Trophoblast cell (in vitro differentiated cells and primary cell): ENCODE measurements around the gene OR4D11.

Experiments used
- DNase-seq, 2 donors: peaks; one replicate each; pipeline ENCODE4 v3.0.0-alpha.2; 2016
- H2AFZ ChIP-seq: 2 replicates; pipeline ENCODE4 v1.6.1; 2013; ENCODE audit warnings: low read length, moderate library complexity, mild to moderate bottlenecking; ENCODE audit not compliant: insufficient read depth, poor library complexity
- H2AK5ac ChIP-seq: 2 replicates; pipeline ENCODE4 v1.6.1; 2013; ENCODE audit warnings: mild to moderate bottlenecking, low read length
- H2BK120ac ChIP-seq: 2 replicates; pipeline ENCODE4 v1.6.1; 2013; ENCODE audit warnings: low read length, mild to moderate bottlenecking, moderate library complexity; ENCODE audit not compliant: insufficient read depth, poor library complexity
- H2BK12ac ChIP-seq: 2 replicates; pipeline ENCODE4 v1.6.1; 2013; ENCODE audit warnings: mild to moderate bottlenecking, low read length, moderate library complexity
- H2BK5ac ChIP-seq: 2 replicates; pipeline ENCODE4 v1.6.1; 2013; ENCODE audit warnings: low read length, low read depth, moderate library complexity, mild to moderate bottlenecking; ENCODE audit not compliant: poor library complexity
- H3K14ac ChIP-seq: 2 replicates; pipeline ENCODE4 v1.6.1; 2013; ENCODE audit warnings: mild to moderate bottlenecking, low read length
- H3K18ac ChIP-seq: 2 replicates; pipeline ENCODE4 v1.6.1; 2013; ENCODE audit warnings: mild to moderate bottlenecking, low read length
- H3K23ac ChIP-seq: 2 replicates; pipeline ENCODE4 v1.6.1; 2013; ENCODE audit warnings: low read length
- H3K27ac ChIP-seq: 2 replicates; pipeline ENCODE4 v1.5.1; 2013; ENCODE audit warnings: low read depth, mild to moderate bottlenecking, inconsistent platforms, low read length, moderate library complexity
- H3K27me3 ChIP-seq: 2 replicates; pipeline ENCODE4 v1.6.1; 2013; ENCODE audit warnings: inconsistent platforms, mild to moderate bottlenecking, low read length, moderate library complexity; ENCODE audit not compliant: insufficient read depth
- H3K36me3 ChIP-seq, 2 experiments: 1 replicate in 1 of 2; 2 replicates in 1 of 2; pipeline ENCODE4 v1.6.1; 2013; ENCODE audit warnings: low read length in 2 of 2, mild to moderate bottlenecking in 2 of 2, moderate library complexity in 1 of 2; ENCODE audit not compliant: insufficient read depth in 2 of 2, control insufficient read depth in 1 of 2
- H3K4ac ChIP-seq: 2 replicates; pipeline ENCODE4 v1.6.1; 2013; ENCODE audit warnings: low read depth, mild to moderate bottlenecking, low read length, moderate library complexity
- H3K4me1 ChIP-seq, 2 experiments: 1 replicate in 1 of 2; 2 replicates in 1 of 2; pipeline ENCODE4 v1.6.1; 2013; ENCODE audit warnings: low read length in 2 of 2, mild to moderate bottlenecking in 2 of 2, moderate library complexity in 1 of 2; ENCODE audit not compliant: insufficient read depth in 2 of 2, control insufficient read depth in 1 of 2
- H3K4me2 ChIP-seq: 2 replicates; pipeline ENCODE4 v1.6.1; 2013; ENCODE audit warnings: inconsistent platforms, mild to moderate bottlenecking, low read length, moderate library complexity
- H3K4me3 ChIP-seq: 2 replicates; pipeline ENCODE4 v1.5.1; 2013; ENCODE audit warnings: mild to moderate bottlenecking, low read depth, low read length, inconsistent platforms
- H3K79me1 ChIP-seq: one replicate; pipeline ENCODE4 v1.6.1; 2013; ENCODE audit warnings: low read length
- H3K79me2 ChIP-seq: 2 replicates; pipeline ENCODE4 v1.6.1; 2013; ENCODE audit warnings: low read length, mild to moderate bottlenecking; ENCODE audit not compliant: control insufficient read depth, insufficient read depth, poor library complexity
- H3K9ac ChIP-seq: 2 replicates; pipeline ENCODE4 v1.6.1; 2013; ENCODE audit warnings: mild to moderate bottlenecking, low read length
- H3K9me3 ChIP-seq: 2 replicates; pipeline ENCODE4 v1.6.1; 2013; ENCODE audit warnings: low read depth, mild to moderate bottlenecking, control low read depth, inconsistent platforms, low read length; ENCODE audit not compliant: insufficient read depth
- H4K12ac ChIP-seq: 2 replicates; pipeline ENCODE4 v1.6.1; 2013; ENCODE audit warnings: low read depth, mild to moderate bottlenecking, low read length, moderate library complexity
- H4K8ac ChIP-seq: 2 replicates; pipeline ENCODE4 v1.6.1; 2013; ENCODE audit warnings: low read depth, mild to moderate bottlenecking, low read length, moderate library complexity
- H4K91ac ChIP-seq: one replicate; pipeline ENCODE4 v1.6.1; 2013; ENCODE audit warnings: low read depth, mild to moderate bottlenecking, low read length, moderate library complexity
- WGBS: extraction: QIAGEN DNeasy Blood & Tissue Kit; methylation state at CpG from one replicate; pipeline ENCODE4 v1.1.7; 2013; ENCODE audit warnings: missing lambda C conversion rate; ENCODE audit not compliant: insufficient read length, insufficient coverage; ENCODE audit errors: extremely low coverage; 5-methylcytosine and 5-hydroxymethylcytosine counted together

The OR4D11 gene

GRCh38 chr11:59473015-59473414 lies 30.4 kb upstream of the OR4D11 start, which contains the start of gene OR4D10:
TSS of gene OR4D10 (plus strand) at chr11:59473315. CDS start at chr11:59477430, 4,115 bp downstream.
- Histone ChIP-seq H3K4me3 (no peak within 1 kb of the TSS), H3K36me3 (no peaks in the 10 kb centered on the region), H4K8ac (no peak within 1 kb of the TSS), H3K18ac (no peak within 1 kb of the TSS), H2AK5ac (no peak within 1 kb of the TSS), H3K9me3 (no peaks in the 10 kb centered on the region), H2BK12ac (no peak within 1 kb of the TSS), H3K79me2 (no peaks in the 10 kb centered on the region), H3K14ac (no peak within 1 kb of the TSS), H3K23ac (no peak within 1 kb of the TSS), H3K4ac (no peak within 1 kb of the TSS), H3K9ac (no peak within 1 kb of the TSS), H3K27ac (no peak within 1 kb of the TSS), H3K27me3 (no peaks in the 10 kb centered on the region), H2BK120ac (no peak within 1 kb of the TSS), H2BK5ac (no peak within 1 kb of the TSS), H2AFZ (no peak within 1 kb of the TSS), H3K4me2 (no peak within 1 kb of the TSS), H4K12ac (no peak within 1 kb of the TSS), H3K79me1 (no peaks in the 10 kb centered on the region), H3K4me1 (no peaks in the 10 kb centered on the region), H4K91ac (no peak within 1 kb of the TSS)
- no peak for DNase-seq

- H3K4ac ChIP-seq, result no peak overlapping the region
- no peaks in the 10 kb centered on the region for H3K36me3 ChIP-seq
- no peak overlapping the region for H3K4me2 ChIP-seq
- H2AK5ac ChIP-seq, result no peak overlapping the region
- WGBS, result no CpG with 5 or more reads among the region's 9 CpGs
- no peaks in the 10 kb centered on the region for H3K79me1 ChIP-seq
- H3K18ac ChIP-seq, result no peak overlapping the region
- H3K27ac ChIP-seq, result no peak overlapping the region
- no peaks in the 10 kb centered on the region for H3K27me3 ChIP-seq
- no peak overlapping the region for H3K9ac ChIP-seq
- no peak overlapping the region for H4K91ac ChIP-seq
- H3K4me1 ChIP-seq, result no peaks in the 10 kb centered on the region
- H3K4me3 ChIP-seq, result no peak overlapping the region
- H2BK5ac ChIP-seq, result no peak overlapping the region
- H3K79me2 ChIP-seq, result no peaks in the 10 kb centered on the region
- H3K23ac ChIP-seq, result no peak overlapping the region
- H2BK12ac ChIP-seq, result no peak overlapping the region
- no peak overlapping the region for H4K12ac ChIP-seq
- no peak overlapping the region for H2BK120ac ChIP-seq
- no peak for DNase-seq
- H4K8ac ChIP-seq, result no peak overlapping the region
- no peak overlapping the region for H3K14ac ChIP-seq
- H2AFZ ChIP-seq, result no peak overlapping the region
- no peaks in the 10 kb centered on the region for H3K9me3 ChIP-seq
Observed at GRCh38 chr11:59475176-59475575, 28.2 kb upstream of the OR4D11 start.

GRCh38 chr11:59479906-59480305 lies 23.5 kb upstream of the OR4D11 start:
- no peak overlapping the region for H2BK12ac ChIP-seq
- no peak overlapping the region for H4K8ac ChIP-seq
- H3K79me2 ChIP-seq, result no peaks in the 10 kb centered on the region
- no peak overlapping the region for H3K23ac ChIP-seq
- no peak overlapping the region for H3K18ac ChIP-seq
- no peak overlapping the region for H3K4me2 ChIP-seq
- H3K9ac ChIP-seq, result no peak overlapping the region
- no peaks in the 10 kb centered on the region for H3K79me1 ChIP-seq
- H3K14ac ChIP-seq, result no peak overlapping the region
- no peaks in the 10 kb centered on the region for H3K4me1 ChIP-seq
- no peak overlapping the region for H3K27ac ChIP-seq
- no peak overlapping the region for H4K91ac ChIP-seq
- H2AK5ac ChIP-seq, result no peak overlapping the region
- no peaks in the 10 kb centered on the region for H3K27me3 ChIP-seq
- H3K4ac ChIP-seq, result no peak overlapping the region
- H2AFZ ChIP-seq, result no peak overlapping the region
- no peak overlapping the region for H2BK5ac ChIP-seq
- no peak overlapping the region for H4K12ac ChIP-seq
- no peak for DNase-seq
- H2BK120ac ChIP-seq, result no peak overlapping the region
- no peak overlapping the region for H3K4me3 ChIP-seq
- H3K36me3 ChIP-seq, result no peaks in the 10 kb centered on the region
- no peaks in the 10 kb centered on the region for H3K9me3 ChIP-seq

- no peak overlapping the region for H2BK12ac ChIP-seq
- no peak overlapping the region for H2AFZ ChIP-seq
- H4K12ac ChIP-seq, result no peak overlapping the region
- H3K9me3 ChIP-seq, result no peaks in the 10 kb centered on the region
- H3K4ac ChIP-seq, result no peak overlapping the region
- no peak overlapping the region for H3K9ac ChIP-seq
- H3K18ac ChIP-seq, result no peak overlapping the region
- DNase-seq, result no peak
- no peak overlapping the region for H4K91ac ChIP-seq
- H3K36me3 ChIP-seq, result no peaks in the 10 kb centered on the region
- no peak overlapping the region for H2BK120ac ChIP-seq
- H3K27ac ChIP-seq, result no peak overlapping the region
- H3K14ac ChIP-seq, result no peak overlapping the region
- no peak overlapping the region for H3K4me2 ChIP-seq
- no peak overlapping the region for H3K23ac ChIP-seq
- WGBS, result no CpG with 5 or more reads among the region's 3 CpGs
- no peaks in the 10 kb centered on the region for H3K27me3 ChIP-seq
- H4K8ac ChIP-seq, result no peak overlapping the region
- no peak overlapping the region for H3K4me3 ChIP-seq
- no peaks in the 10 kb centered on the region for H3K79me2 ChIP-seq
- H2AK5ac ChIP-seq, result no peak overlapping the region
- H3K4me1 ChIP-seq, result no peaks in the 10 kb centered on the region
- H2BK5ac ChIP-seq, result no peak overlapping the region
- H3K79me1 ChIP-seq, result no peaks in the 10 kb centered on the region
Observed at GRCh38 chr11:59480359-59480758, 23.0 kb upstream of the OR4D11 start.

- WGBS, result no CpG with 5 or more reads among the region's 1 CpG
- no peak overlapping the region for H2BK12ac ChIP-seq
- no peak overlapping the region for H2BK120ac ChIP-seq
- H3K9ac ChIP-seq, result no peak overlapping the region
- no peak overlapping the region for H2BK5ac ChIP-seq
- H2AK5ac ChIP-seq, result no peak overlapping the region
- no peaks in the 10 kb centered on the region for H3K36me3 ChIP-seq
- no peaks in the 10 kb centered on the region for H3K27me3 ChIP-seq
- no peaks in the 10 kb centered on the region for H3K4me1 ChIP-seq
- no peaks in the 10 kb centered on the region for H3K9me3 ChIP-seq
- no peak overlapping the region for H3K4me2 ChIP-seq
- no peak overlapping the region for H3K14ac ChIP-seq
- H3K27ac ChIP-seq, result no peak overlapping the region
- no peak overlapping the region for H4K8ac ChIP-seq
- H3K23ac ChIP-seq, result no peak overlapping the region
- no peak overlapping the region for H3K4ac ChIP-seq
- no peak overlapping the region for H4K91ac ChIP-seq
- no peak overlapping the region for H2AFZ ChIP-seq
- no peak for DNase-seq
- H3K4me3 ChIP-seq, result no peak overlapping the region
- H3K79me1 ChIP-seq, result no peaks in the 10 kb centered on the region
- no peak overlapping the region for H3K18ac ChIP-seq
- no peak overlapping the region for H4K12ac ChIP-seq
- H3K79me2 ChIP-seq, result no peaks in the 10 kb centered on the region
Observed at GRCh38 chr11:59501931-59502330, 1.4 kb upstream of the OR4D11 start.
